Peyer's patch (tissue), 4 donors: ENCODE results near the gene MAPKBP1.

Source experiments
- POLR2A ChIP-seq, 2 donors: fragments of 450-650 bp; IDR thresholded peaks; one replicate each; pipeline ENCODE4 v1.5.1; 2017; ENCODE audit warnings: antibody characterized with exemption in 2 of 2, mild to moderate bottlenecking in 2 of 2, moderate library complexity in 2 of 2
- TF ChIP-seq, protein P1 (sequence below), 6 experiments: fragments of 450-650 bp in 4 of 6; fragments of 200-600 bp in 2 of 6; sonication (generic) in 1 of 6; IDR thresholded peaks; one replicate each; pipeline ENCODE4 v1.5.1; 2017 to 2019; ENCODE audit warnings: antibody characterized with exemption in 6 of 6, mild to moderate bottlenecking in 3 of 6, moderate library complexity in 1 of 6

DNA sequence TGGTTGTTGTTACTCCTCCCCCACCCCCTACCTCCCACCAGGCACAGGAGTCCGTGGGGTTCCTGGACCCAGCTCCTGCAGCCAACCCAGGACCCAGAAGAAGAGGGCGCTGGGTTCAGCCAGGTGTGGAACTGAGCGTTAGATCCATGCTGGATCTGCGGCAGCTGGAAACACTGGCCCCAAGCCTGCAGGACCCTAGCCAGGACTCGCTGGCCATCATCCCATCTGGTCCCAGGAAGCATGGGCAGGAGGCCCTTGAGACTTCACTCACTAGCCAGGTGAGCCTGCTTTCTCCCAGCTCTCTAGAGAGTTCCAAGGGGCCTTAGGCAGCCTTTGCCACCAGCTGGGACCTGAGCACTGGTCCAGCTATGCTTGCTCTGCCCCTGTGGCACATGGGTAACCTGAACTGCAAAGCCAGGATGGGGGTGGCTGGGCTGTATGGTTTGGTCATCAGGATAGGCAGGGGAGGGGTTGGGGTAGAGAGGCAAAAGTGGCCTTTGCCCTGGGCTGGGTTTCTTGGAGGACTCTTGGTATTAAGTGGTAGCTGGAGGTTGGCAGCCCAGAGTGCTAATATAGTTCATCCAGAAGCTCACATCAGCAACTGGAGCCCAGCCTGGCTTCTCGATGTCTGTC is 46.6 kb downstream of the MAPKBP1 start:
- TF ChIP-seq, protein P1, sequence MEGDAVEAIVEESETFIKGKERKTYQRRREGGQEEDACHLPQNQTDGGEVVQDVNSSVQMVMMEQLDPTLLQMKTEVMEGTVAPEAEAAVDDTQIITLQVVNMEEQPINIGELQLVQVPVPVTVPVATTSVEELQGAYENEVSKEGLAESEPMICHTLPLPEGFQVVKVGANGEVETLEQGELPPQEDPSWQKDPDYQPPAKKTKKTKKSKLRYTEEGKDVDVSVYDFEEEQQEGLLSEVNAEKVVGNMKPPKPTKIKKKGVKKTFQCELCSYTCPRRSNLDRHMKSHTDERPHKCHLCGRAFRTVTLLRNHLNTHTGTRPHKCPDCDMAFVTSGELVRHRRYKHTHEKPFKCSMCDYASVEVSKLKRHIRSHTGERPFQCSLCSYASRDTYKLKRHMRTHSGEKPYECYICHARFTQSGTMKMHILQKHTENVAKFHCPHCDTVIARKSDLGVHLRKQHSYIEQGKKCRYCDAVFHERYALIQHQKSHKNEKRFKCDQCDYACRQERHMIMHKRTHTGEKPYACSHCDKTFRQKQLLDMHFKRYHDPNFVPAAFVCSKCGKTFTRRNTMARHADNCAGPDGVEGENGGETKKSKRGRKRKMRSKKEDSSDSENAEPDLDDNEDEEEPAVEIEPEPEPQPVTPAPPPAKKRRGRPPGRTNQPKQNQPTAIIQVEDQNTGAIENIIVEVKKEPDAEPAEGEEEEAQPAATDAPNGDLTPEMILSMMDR (IDR thresholded peaks at IDR 0.05) = no peak
- TF ChIP-seq POLR2A (IDR thresholded peaks at IDR 0.05) = no peak
